ENCODE data around the gene MAP4K2.

MAP4K2 gene

GRCh38 chr11:64754124-64754918 is 48.7 kb downstream of the MAP4K2 start:
- no peak for DNase-seq

- no peak for DNase-seq
Observed at GRCh38 chr11:64753380-64754123, 49.5 kb downstream of the MAP4K2 start.

- no peak for DNase-seq
Observed at GRCh38 chr11:64753019-64753379, 50.0 kb downstream of the MAP4K2 start.

GRCh38 chr11:64752175-64752970 is 50.6 kb downstream of the MAP4K2 start:
- DNase-seq: no peak

- DNase-seq: no peak
Observed at GRCh38 chr11:64751580-64751979, 51.4 kb downstream of the MAP4K2 start.

- DNase-seq: no peak
Observed at GRCh38 chr11:64751136-64751535, 51.9 kb downstream of the MAP4K2 start.

- no peak for DNase-seq
Observed at GRCh38 chr11:64750361-64751054, 52.5 kb downstream of the MAP4K2 start.

- peak; percentile 85 for DNase-seq
Observed at GRCh38 chr11:64747961-64748665, 54.9 kb downstream of the MAP4K2 start.

- DNase-seq: no peak
Observed at GRCh38 chr11:64746486-64746885, 56.5 kb downstream of the MAP4K2 start.

GRCh38 chr11:64745521-64746328 is 57.3 kb downstream of the MAP4K2 start:
- DNase-seq: peak; percentile 59

GRCh38 chr11:64745189-64745520 is 57.9 kb downstream of the MAP4K2 start:
- DNase-seq: no peak

GRCh38 chr11:64744544-64745188 is 58.3 kb downstream of the MAP4K2 start:
- DNase-seq: no peak

- DNase-seq: no peak
Observed at GRCh38 chr11:64743591-64744543, 59.1 kb downstream of the MAP4K2 start, which contains the start of gene RASGRP2. RASGRP2 (minus strand) TSS chr11:64744142; CDS start chr11:64742866, 1,276 bp downstream.

- DNase-seq: peak; percentile 60
Observed at GRCh38 chr11:64742889-64743590, 60.0 kb downstream of the MAP4K2 start.

- no peak for DNase-seq
Observed at GRCh38 chr11:64742087-64742888, 60.7 kb downstream of the MAP4K2 start.

GRCh38 chr11:64741375-64742086 is 61.5 kb downstream of the MAP4K2 start:
- no peak for DNase-seq

- no peak for DNase-seq
Observed at GRCh38 chr11:64739871-64740270, 63.1 kb downstream of the MAP4K2 start.

All from fibroblast of skin of back (primary cell).